Measurements from ENCODE around the gene PAQR4.

- no peak for TF ChIP-seq CTCF (IDR thresholded peaks at IDR 0.05)
- no peak for TF ChIP-seq USF2 (IDR thresholded peaks at IDR 0.05; ENCODE audit: borderline replicate concordance, low read depth, low read length)
- no peak for TF ChIP-seq RAD21 (IDR thresholded peaks at IDR 0.05; ENCODE audit: low read length)
- no peak for TF ChIP-seq EP300 (IDR thresholded peaks at IDR 0.05; ENCODE audit: borderline replicate concordance in 1 of 2, low read depth in 1 of 2, low read length in 1 of 2)
- TF ChIP-seq FOSL2 (IDR thresholded peaks at IDR 0.05; ENCODE audit: borderline replicate concordance, low read depth), result no peak
- no peak for TF ChIP-seq ELF1 (IDR thresholded peaks at IDR 0.05)
- TF ChIP-seq TAF1 (IDR thresholded peaks at IDR 0.05; ENCODE audit: borderline replicate concordance, low read depth, low read length), result no peak
- no peak for TF ChIP-seq FOXM1 (IDR thresholded peaks at IDR 0.05; ENCODE audit: low read depth)
- TF ChIP-seq JUND (IDR thresholded peaks at IDR 0.05), result no peak
- no peak for TF ChIP-seq POLR2AphosphoS5 (IDR thresholded peaks at IDR 0.05; ENCODE audit: low read depth, low read length)
These were observed 45.7 kb upstream of the PAQR4 start for GRCh38 chr16:2923481-2923880.

Measured in SK-N-SH (cell line).